Glutamatergic neuron (in vitro differentiated cells): ENCODE results near the gene ARHGAP33. TPM values are rescaled to one million over a fixed set of nuclear protein-coding genes. Genes with fewer than 3 reads are reported as not detected.
"Not testable (repeated sequence)": the region's sequence is repeated elsewhere in the genome, so short reads cannot be mapped to it uniquely, and the experiment has no call there.

ENCODE experiments used
- DNase-seq: peaks from one replicate; pipeline ENCODE4 v3.0.0; 2022
- H3K27ac Mint-ChIP-seq: one replicate; pipeline ENCODE4 v1.8.0; 2020; ENCODE audit warnings: mild to moderate bottlenecking, mixed read lengths, inconsistent platforms; ENCODE audit not compliant: unreplicated experiment
- H3K27me3 Mint-ChIP-seq: one replicate; pipeline ENCODE4 v1.8.0; 2020; ENCODE audit warnings: mild to moderate bottlenecking, moderate library complexity, mixed read lengths, inconsistent platforms; ENCODE audit not compliant: unreplicated experiment
- H3K36me3 Mint-ChIP-seq: one replicate; pipeline ENCODE4 v1.8.0; 2020; ENCODE audit warnings: mild to moderate bottlenecking, mixed read lengths, inconsistent platforms; ENCODE audit not compliant: unreplicated experiment
- H3K4me1 Mint-ChIP-seq: one replicate; pipeline ENCODE4 v1.8.0; 2020; ENCODE audit warnings: mild to moderate bottlenecking, low read depth, mixed read lengths, inconsistent platforms; ENCODE audit not compliant: unreplicated experiment
- H3K4me3 Mint-ChIP-seq: one replicate; pipeline ENCODE4 v1.8.0; 2020; ENCODE audit warnings: mild to moderate bottlenecking, mixed read lengths, inconsistent platforms; ENCODE audit not compliant: unreplicated experiment
- H3K9me3 Mint-ChIP-seq: one replicate; pipeline ENCODE4 v1.8.0; 2020; ENCODE audit warnings: mild to moderate bottlenecking, moderate library complexity, mixed read lengths, inconsistent platforms; ENCODE audit not compliant: unreplicated experiment
- total RNA-seq: library from RNA; stranded (reverse); fragmentation: NEBNext Ultra II Directional; extraction: Animal tissue kit (Norgen Biotek cat#: 25700); gene quantifications from one replicate; pipeline ENCODE4 v1.2.1, GENCODE V29; 2021; ENCODE audit not compliant: unreplicated experiment
- TF ChIP-seq, protein P1 (sequence below): fragments of 200-600 bp; sonication (generic); IDR thresholded peaks from one replicate; pipeline ENCODE4 v1.5.0; 2021; ENCODE audit not compliant: partially characterized antibody, unreplicated experiment

Gene ARHGAP33
- total RNA-seq, 1 donor from 2014 or later, result 180 TPM

DNA sequence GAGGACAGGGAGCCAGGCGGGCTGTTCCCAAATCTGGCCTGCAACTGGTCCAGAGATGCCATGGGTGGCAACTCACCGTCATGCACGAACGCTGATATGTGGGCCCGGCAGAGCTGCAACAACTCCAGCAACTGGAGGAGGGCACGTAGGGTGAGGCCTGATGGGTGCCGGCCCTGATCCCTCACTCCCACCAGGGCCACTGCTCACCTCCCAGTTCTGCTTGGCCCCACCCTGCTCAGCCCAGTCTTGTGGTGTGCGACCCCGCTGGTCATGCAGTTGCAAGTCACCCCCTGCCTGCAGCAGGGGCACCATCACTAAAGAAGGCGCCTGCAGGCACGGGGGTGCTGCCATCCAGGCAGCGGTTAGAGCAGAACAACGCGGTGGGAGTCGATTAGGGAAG, 16.9 kb downstream of the ARHGAP33 start:
- peaks cover 3% of the 10 kb centered on the region for H3K9me3 Mint-ChIP-seq
- H3K4me1 Mint-ChIP-seq, result no peaks in the 10 kb centered on the region
- no peaks in the 10 kb centered on the region for H3K36me3 Mint-ChIP-seq
- TF ChIP-seq, protein P1, sequence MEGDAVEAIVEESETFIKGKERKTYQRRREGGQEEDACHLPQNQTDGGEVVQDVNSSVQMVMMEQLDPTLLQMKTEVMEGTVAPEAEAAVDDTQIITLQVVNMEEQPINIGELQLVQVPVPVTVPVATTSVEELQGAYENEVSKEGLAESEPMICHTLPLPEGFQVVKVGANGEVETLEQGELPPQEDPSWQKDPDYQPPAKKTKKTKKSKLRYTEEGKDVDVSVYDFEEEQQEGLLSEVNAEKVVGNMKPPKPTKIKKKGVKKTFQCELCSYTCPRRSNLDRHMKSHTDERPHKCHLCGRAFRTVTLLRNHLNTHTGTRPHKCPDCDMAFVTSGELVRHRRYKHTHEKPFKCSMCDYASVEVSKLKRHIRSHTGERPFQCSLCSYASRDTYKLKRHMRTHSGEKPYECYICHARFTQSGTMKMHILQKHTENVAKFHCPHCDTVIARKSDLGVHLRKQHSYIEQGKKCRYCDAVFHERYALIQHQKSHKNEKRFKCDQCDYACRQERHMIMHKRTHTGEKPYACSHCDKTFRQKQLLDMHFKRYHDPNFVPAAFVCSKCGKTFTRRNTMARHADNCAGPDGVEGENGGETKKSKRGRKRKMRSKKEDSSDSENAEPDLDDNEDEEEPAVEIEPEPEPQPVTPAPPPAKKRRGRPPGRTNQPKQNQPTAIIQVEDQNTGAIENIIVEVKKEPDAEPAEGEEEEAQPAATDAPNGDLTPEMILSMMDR, result no peak
- no peak overlapping the region for H3K27ac Mint-ChIP-seq
- DNase-seq, result no peak
- peaks cover 16% of the 10 kb centered on the region for H3K27me3 Mint-ChIP-seq
- H3K4me3 Mint-ChIP-seq, result no peak overlapping the region

DNA sequence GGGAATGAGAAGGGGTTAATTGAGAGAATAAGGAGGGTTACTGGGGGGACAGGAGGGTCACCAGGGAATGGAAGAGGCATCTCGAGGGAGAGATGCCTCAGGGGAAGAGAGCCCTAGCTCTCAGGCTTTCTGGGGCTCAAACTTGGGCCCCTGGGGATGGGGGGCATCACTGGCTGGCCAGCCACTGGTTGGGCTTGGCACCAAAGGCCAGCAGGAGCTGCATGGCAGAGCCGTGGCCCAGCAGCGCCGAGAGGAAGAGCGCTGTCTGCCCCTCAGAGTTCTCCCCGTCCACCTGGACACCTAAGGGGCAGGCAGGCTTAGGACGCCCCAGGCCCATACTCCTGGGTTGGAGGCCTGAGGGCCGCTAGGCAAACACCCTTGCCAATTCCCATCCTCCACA, 17.5 kb downstream of the ARHGAP33 start:
- no peak for DNase-seq
- Mint-ChIP-seq H3K4me3 (no peak overlapping the region), H3K36me3 (no peaks in the 10 kb centered on the region), H3K4me1 (no peaks in the 10 kb centered on the region), H3K27me3 (peaks cover 16% of the 10 kb centered on the region), H3K27ac (no peak overlapping the region), H3K9me3 (peaks cover 3% of the 10 kb centered on the region)
- TF ChIP-seq, protein P1, result no peak

DNA sequence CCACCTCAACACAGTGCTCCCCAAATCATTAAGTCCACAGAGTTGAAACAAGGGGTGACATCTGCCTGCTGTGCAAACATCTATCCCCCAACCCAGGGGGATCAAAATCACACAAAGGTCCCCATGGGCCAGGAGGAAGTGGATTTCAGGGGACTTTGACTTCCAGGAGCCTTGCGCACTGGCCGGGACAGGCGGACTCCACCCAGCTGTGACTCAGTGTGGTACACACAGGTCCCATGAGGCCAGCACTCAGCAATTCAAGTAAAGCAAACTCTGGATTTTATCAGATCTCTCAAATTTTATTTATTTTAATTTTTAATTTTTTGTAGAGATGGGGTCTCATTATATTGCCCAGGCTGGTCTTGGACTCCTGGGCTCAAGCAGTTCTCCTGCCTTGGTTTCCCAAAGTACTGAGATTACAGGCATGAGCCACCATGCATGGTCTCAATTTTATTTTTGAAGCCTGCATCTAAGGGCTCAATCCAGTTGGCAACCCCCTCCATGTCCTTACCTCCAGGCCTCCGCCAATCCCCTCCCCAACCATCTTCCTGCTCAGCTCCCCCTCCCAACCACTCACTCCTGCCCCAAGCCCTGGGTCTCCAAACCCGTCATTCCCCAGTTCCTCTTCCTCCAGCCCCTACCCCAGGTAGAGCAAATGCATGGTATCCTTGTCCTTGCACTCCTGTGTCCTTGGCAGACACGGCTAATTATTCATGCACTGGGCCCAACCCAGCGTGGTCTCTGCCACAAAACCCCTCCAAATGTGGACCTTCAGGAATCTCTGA, 18.2 kb downstream of the ARHGAP33 start:
- Mint-ChIP-seq H3K27me3 (peaks cover 20% of the 10 kb centered on the region), H3K4me1 (no peaks in the 10 kb centered on the region), H3K4me3 (no peak overlapping the region), H3K9me3 (peaks cover 1% of the 10 kb centered on the region), H3K27ac (no peak overlapping the region), H3K36me3 (no peaks in the 10 kb centered on the region)
- no peak for DNase-seq
- TF ChIP-seq, protein P1, result no peak

DNA sequence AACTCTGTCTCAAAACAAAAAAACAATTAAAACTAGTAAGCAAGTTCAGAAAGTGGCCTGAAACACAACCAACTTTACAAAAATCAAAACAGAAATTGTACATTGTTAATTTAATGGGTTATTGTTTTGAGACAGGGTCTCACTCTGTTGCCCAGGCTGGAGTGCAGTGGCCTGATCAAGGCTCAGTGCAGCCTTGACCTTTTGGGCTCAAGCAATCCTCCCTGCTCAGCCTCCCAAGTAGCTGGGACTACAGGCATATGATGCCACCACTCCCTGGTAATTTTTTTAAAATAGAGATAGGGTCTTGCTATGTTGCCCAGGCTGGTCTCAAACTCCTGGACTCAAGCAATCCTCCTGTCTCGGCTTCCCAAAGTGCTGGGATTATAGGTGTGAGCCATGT, 20.2 kb downstream of the ARHGAP33 start:
- DNase-seq, H3K4me1 Mint-ChIP-seq, H3K36me3 Mint-ChIP-seq, H3K4me3 Mint-ChIP-seq, H3K9me3 Mint-ChIP-seq, H3K27ac Mint-ChIP-seq: not testable (repeated sequence)
- peaks cover 16% of the 10 kb centered on the region for H3K27me3 Mint-ChIP-seq

DNA sequence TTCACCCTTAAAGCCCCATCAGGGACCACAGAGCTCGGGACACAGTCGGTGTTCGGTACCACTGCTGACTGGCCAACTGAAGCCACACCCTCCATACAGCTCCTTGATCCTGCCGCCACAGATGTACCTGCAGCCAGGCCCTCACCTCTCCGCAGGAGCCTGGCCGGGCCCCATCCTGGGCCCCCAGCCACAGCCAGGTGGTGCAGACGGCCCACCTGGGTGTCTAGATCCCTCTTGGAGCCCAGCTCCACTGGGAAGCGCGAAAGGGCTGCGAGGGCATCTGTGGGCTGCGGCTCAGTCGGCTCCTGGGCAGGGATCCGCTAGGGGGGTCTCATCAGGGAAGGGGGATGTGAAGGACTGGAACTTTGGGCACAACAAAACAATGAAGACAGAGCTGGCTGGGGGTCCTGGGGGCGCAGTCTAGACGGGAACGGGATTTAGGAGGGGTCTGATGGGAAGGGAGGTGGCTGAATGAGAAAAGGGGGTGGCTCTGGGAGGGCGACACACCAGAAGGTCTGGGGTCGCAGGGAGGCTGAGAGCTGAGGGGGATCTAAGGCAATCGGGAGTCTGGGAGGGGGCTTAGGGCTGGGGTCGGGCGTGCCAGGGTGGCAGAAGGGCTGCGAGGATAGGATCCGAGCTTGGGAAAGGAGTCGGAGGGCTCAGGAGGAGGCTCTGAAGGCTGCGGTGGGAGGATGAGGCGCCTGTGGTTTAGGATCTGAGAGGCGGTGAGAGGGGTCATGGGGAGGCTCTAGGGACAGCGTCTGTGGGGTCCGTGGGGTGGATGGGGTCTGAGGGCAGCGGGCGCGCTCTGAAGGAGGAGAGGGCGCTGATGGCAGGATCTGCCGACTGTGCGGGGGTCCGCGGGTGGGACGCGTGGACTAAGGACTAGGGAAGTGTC, 21.5 kb downstream of the ARHGAP33 start:
- Mint-ChIP-seq H3K36me3 (no peaks in the 10 kb centered on the region), H3K27me3 (peaks cover 16% of the 10 kb centered on the region), H3K4me3 (peak overlapping the region; percentile 14), H3K9me3 (no peaks in the 10 kb centered on the region), H3K4me1 (no peaks in the 10 kb centered on the region), H3K27ac (no peak overlapping the region)
- TF ChIP-seq, protein P1, result no peak
- no peak for DNase-seq
